HG02885 (cell line): ENCODE data around the gene NUMBL.
"Not testable (repeated sequence)": the region's sequence is repeated elsewhere in the genome, so short reads cannot be mapped to it uniquely, and the experiment has no call there.

Source experiments
- ATAC-seq: cut with Tn5 transposase; IDR thresholded peaks from one replicate; pipeline ENCODE4 v1.9.1; 2021; ENCODE audit warnings: mild to moderate bottlenecking; ENCODE audit not compliant: unreplicated experiment, poor library complexity

The NUMBL gene

DNA sequence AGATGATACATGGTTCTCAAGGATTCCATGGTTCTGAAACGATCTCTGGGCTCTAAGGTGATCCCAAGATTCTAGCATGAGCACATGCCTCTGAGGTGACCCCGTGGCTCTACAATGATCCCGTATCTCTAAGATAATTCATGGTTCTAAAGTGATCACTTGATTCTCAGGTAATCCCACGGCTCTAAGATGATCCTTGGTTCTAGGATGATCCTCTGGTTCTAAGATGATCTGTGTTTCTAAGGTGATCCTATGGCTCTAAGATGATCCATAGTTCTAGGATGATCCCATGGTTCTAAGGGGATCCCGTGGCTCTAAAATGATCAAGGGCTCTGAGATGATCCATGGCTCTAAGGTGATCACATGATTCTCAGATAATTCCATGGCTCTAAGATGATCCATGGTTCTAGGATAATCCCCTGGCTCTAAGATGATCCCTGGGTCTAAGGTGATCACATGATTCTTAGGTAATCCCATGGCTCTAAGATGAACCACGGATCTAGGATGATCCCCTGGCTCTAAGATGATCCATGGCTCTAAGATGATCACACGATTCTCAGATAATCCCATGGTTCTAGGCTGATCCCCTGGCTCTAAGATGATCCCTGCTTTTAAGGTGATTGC lies 21.3 kb downstream of the NUMBL start:
- ATAC-seq = no peak

DNA sequence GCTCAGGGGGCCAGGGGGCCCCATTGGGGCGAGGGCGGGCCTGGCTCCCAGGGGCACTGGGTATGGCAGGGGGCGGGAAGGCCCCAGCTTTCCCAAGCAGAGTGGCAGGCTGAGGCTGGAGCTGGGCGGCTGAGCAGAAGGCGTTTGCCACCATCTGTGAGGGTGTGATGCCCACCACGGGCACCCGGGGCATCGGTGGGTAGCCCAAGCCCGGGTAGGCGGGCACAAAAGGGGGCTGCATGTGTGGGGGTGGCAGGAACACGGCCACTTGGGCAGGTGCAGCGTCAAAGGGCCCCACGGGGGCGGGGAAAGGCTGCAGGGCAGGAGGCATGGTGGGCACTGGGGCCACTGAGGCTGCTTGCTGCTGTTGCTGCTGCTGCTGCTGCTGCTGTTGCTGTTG lies 22.8 kb downstream of the NUMBL start:
- ATAC-seq = no peak

DNA sequence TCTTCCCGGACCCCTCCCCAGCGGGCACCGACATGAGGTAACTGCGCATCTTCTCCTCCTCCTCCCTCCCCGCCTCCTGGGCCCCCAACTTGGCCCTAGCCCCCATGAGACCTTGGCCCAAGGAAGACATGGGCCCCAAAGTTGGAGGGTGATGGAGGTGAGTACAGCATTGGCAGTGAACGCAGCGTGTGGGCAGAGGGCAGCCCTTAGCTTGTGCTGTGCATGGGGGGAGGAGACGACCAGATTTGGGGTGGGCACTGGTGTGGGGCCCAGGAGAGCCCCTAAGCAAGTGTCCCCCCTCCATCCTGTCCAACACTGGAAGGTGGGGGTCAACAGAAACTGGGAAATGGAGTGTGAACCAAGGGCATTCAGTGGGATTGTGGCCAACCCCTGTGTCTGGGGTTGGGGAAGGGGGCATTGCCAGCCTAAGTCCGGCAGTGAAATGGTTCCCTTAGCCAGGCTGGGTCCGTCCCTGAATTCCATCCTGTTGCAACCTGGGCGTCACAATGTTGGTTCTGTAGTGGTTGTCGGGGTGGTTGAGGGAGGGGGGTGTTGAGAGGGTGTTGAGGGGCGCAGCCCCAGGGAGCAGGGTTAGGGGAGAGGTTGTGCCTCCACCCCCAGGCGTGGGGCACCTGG lies 23.5 kb downstream of the NUMBL start:
- no peak for ATAC-seq

DNA sequence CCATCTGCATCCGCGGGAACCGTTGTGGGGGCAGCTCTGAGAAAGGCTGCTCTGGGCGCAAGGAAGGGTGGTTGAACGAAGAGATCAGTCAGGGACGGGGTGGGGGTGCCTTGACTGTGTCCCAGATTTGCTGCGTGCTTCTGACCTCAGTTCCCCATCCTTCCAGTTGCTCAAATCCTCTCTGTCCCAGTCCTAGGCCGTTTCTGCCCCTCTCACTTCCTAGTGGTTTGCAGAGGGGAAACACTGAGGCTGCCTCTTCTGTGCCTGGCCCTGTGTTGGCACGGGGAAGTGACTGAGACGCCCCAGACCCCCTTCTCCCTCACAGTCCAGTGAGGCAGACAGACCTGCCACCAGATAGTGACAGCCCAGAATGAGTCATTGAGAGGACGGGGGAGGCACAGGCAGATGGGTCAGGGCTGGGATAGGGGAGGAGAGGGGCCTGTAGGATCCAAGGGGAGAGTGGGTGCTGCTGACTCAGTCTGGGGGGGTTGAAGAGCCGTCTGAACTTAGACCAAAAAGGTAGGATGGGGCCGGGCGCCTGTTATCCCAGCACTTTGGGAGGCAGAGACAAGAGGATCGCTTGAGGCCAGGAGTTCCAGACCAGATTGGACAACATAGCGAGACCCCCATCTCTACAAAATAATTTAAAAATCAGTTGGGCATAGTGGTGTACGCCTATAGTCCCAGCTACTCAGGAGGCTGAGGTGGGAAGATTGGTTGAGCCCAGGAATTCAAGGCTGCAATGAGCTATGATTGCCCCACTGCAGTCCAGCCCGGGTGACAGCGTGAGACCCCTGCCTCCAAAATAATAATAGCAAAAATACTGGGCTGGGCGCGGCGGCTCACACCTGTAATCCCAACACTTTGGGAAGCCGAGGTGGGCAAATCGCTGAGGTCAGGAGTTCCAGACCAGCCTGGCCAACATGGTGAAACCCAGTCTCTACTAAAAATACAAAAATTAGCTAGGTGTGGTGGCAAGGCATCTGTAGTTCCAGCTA lies 26.5 kb downstream of the NUMBL start:
- ATAC-seq = peak; percentile 6

DNA sequence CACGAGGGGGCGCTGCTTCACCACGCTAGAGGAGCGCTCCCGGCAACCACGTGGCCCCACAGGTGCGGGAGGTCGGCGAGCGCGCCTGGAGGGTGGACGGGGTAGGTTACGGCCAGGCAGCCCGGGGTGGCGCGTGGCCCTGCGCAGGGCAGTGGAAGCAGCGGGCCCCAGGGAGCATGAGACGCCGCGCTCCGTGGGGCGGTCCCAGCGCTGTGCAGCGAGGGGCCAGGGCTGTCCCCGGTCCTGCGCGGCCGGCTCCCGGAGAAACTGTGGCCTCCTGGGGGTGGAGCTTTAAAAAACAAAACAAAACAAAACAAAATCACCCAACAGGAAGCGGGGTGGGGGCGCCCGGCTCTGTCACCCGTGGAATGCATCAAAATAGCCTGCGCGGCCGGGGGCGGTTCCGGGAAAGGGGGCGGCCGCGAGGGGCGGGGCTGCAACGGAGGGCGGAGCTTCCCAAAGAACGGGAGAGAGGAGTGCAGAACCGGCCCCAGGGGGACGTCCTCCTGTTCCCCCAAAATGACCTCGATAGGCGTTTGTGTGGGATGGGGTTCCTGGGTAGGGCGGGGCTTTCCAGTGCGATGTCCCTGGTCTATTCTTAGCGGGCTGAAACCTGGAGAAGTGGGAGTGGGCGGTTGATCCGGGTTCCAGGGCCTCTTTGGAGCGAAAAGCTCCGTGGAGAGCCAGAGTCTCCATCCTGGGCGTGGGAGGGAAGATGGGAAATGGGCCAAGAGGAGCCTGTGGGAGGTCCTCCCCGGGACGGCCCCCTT lies 27.3 kb downstream of the NUMBL start:
- peak; percentile 81 for ATAC-seq

DNA sequence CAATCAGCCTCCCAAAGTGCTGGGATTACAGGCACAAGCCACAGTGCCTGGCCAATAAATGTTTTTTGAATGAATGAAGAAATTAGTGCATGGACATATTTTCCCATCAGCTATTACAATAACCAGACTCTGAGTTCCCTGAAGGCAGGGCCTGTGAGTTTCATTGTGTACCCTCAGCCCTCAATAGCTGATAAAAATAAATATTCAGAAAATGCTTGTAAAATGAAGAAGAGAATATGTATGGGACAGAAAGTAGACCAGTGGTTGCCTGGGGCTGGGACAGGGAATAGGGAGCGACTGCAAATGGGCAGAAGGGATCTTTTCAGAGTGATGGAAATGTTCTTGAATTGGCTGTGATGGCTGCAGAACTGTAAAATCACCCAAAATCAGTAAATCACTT lies 28.8 kb downstream of the NUMBL start:
- no peak for ATAC-seq

DNA sequence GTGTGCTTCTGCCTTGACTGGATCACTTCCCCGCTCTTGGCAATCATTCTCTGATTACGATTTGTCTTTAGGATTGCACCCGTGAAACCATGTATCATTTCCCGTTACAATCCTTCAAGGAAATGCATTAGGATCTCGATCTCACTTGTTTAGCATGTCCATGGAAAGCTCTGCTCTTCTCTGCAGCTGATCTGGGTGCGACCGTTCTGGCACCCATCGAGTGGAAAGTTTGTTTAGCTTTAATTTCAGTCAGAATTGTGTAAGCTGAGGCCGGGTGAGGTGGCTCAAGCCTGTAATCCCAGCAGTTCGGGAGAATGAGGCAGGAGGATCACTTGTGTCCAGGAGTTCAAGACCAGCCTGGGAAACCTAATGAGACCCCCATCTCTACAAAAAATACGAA lies 30.9 kb downstream of the NUMBL start:
- no peak for ATAC-seq

DNA sequence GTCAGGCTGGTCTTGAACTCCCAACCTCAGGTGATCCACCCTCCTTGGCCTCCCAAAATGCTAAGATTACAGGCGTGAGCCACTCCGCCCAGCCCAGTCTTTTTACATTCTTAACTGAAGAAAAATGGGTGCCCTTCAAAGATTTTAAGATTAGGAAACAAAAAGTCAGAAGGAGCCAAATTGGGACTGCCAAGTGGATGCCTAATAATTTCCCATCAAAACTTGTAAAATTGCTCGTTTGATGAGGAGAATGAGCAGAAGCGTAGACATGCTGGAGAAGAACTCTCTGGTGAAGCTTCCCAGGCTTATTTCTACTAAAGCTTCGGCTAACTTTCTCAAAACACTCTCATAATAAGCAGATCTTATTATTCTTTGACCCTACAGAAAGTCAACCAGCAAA lies 31.3 kb downstream of the NUMBL start:
- ATAC-seq = no peak

DNA sequence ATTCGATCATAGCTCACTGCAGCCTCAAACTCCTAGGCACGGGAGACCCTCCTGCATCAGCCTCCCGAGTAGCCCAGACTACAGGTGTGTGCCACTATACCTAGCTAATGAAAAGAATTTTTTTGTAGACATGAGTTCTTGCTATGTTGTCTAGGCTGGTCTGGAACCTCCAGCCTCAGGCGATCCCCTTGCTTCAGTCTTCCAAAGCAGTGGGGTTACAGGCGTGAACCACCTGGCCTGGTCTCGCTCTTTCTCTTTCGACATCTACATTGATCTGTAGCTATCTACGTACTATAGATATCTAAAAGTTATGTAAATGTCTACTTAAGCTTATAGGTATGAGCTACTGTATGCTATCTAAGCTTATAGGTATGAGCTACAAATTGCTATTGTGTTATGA lies 32.4 kb downstream of the NUMBL start:
- ATAC-seq = no peak

DNA sequence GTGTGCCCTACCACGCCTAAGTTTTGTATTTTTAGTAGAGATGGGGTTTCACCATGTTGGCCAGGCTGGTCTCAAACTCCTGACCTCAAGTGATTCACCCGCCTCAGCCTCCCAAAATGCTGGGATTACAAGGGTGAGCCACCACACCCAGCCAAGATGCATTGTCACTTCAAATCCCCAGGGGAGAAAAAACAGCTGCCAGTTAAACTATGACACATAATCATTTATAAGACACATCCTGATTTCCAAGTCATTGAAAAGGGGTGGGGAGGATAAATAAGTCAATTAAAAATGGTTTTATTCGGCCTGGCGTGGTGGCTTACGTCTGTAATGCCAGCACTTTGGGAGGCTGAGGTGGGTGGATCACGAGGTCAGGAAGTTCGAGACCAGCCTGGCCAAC lies 34.8 kb downstream of the NUMBL start:
- ATAC-seq = not testable (repeated sequence)

DNA sequence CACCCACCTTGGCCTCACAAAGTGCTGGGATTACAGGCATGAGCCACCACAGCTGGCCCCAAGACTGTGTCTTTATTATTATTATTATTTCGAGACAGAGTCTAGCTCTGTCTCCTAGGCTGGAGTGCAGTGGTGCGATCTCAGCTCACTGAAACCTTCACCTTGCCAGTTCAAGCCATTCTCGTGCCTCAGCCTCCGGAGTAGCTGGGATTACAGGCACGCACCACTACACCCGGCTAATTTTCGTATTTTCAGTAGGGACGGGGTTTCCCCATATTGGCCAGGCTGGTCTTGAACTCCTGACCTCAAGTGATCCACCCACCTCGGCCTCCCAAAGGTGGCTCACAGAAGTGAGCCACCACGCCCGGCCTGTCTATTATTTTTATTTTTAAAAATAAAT lies 38.1 kb downstream of the NUMBL start:
- ATAC-seq = not testable (repeated sequence)

DNA sequence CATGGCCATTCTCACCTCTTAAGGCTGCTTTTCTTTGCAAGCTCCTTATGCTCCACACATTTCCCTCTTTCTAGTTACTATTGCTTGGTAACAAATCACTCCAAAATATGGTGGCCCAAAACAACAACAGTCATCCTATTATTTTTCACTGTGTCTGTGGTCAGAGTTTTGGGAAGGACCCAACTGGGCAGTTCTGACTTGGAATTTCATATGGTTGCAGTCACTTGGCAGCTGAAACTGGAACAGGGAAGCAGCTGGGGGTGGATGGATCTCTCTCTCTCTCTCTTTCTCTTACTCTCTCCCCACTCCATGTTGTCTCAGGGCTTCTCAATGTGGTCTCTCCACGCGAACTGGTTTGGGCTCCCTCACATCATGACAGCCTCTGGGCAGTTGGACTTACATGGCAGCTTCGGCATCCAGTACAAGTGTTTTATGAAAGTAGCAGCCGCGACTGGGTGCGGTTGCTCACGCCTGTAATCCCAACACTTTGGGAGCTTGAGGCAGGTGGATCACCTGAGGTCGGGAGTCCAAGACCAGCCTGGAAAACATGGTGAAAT lies 39.6 kb downstream of the NUMBL start:
- ATAC-seq = no peak

DNA sequence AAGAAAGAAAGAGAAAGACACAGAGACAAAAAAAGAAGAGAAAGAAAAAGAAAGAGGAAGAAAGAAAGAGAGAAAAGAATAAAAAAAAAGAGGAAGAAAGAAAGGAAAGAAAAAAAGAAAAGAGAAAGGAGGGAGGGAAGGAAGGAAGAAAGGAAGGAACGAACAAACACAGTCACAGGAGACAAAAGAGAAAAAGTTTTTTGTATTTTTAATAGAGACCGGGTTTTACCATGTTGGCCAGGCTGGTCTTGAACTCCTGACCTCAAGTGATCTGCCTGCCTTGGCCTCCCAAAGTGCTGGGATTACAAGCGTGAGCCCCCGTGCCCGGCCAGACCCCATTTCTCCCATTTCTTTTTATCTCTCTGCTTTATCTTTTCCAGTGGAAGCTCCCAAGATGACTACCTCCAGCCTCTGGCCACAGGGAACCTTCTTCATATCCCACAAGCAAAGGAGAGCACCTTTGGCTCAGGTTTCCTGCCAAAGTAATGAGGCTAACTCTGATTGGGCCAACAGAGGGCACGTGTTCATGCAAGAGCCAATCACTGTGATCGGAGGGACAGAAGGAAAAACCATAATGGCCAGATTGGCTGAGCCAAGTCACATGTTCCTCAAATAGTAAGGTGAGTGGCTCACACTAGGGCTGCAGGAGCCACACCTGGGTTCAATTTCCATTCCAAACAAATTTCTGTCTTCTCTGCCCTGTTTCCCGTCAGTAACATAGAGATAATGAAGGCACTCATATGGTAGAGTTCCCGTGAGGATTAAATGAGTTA lies 40.4 kb downstream of the NUMBL start:
- ATAC-seq = not testable (repeated sequence)

DNA sequence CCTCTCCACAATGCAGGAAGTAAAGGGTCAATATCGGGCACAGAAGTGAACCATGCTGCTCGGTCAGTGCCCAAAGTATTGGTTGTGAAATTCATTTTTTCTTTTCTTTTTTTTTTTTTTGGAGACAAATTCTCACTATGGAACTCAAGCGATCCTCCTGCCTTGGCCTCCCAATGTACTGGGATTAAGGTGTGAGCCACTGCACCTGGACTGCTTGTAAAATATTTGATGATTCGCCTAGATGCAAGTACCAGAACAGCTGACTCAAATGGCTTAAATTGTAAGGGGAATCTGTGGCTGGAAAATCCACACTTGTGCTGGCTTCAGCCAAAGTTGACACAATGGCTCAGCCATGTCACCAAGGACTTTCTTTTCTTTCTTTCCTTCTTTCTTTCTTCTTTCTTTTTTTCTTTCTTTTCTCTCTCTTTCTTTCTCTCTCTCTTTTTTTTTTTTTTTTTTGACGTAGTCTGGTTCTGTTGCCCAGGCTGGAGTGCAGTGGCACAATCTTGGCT lies 43.7 kb downstream of the NUMBL start:
- no peak for ATAC-seq

DNA sequence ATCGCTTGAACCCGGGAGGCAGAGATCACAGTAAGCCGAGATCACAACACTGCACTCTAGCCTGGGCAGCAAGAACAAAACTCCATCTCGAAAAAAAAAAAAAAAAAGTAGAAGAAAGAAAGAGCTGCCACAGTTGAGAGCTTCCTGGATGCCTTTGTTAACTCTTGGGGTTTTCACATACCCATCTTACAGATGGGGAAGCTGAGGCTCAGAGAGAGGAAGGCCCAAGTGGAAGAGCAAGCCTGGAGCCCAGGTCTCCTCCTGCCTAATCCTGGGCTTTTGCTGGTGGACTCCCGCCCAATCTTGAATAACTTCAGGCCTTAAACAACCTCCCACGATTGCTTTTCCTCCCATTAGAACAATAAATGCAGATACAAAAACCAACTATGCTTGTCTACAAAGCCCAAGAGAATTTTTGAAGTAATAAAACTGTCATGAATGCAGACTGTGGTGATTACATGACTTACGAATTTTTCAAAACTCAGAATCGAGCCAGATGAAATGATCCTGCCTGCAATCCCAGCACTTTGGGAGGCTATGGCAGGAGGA lies 47.6 kb downstream of the NUMBL start:
- no peak for ATAC-seq

DNA sequence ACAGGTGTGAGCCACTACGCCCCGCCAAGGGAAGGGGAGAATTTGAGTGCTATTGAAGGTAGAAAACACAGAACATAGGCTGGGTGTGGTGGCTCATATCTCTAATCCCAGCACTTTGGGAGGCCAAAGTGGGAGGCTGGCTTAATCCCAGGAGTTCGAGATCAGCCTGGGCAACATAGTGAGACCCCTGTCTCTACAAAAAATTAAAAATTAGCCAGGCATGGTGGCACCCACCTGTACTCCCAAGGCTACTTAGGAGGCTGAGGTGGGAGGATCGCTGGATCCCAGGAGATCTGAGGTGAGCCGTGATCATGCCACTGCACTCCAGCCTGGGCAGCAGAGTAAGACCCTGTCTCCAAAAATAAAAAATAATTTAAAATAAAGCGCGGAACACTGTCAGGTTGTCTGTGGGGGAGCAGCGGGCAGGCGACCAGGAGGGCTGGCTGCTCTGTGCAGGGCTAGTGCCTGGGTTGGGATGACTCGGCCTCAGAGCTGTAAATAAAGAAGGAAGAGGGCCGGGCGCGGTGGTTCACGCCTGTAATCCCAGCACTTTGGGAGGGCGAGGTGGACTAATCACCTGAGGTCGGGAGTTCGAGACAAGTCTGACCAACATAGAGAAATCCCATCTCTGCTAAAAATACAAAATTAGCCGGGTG lies 48.3 kb downstream of the NUMBL start:
- no peak for ATAC-seq

DNA sequence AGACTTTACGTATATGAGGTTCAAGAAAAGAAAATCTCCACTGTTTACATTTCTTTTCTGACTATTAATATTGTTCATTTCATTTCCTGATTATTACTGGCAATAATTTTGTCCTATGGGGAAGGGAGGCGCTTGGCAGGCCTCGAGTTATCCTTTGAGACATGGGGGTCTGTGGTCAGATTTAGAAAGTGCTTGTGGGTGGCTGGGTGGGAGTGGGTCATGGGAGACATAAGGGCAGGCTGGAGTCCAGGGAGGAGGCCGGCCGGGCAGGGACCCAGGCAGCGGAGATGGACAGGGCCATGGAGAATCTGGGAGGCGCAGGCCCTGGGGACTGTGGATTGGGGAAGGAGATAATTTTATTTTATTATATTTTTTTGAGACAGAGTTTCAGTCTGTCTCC lies 49.2 kb downstream of the NUMBL start:
- ATAC-seq = no peak

DNA sequence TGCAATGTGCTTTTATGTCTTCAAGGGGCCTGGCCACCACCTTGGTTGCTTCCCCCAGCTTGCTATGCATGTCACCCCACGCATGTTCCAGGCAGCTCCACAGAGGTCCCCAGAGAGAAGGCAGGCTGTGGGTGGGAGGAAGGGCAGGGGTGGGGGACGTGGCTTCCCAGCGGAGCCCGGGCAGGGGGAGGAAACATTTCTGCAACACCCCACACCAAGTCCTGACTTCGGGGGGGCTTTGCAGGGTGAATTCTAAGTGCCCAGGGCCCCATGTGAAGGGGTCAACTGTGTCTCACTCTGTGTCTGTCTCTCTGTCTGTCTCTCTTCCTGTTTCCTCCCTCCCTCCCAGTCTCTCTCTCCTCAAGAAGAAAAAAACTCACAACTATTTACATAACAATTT lies 49.7 kb downstream of the NUMBL start:
- no peak for ATAC-seq

DNA sequence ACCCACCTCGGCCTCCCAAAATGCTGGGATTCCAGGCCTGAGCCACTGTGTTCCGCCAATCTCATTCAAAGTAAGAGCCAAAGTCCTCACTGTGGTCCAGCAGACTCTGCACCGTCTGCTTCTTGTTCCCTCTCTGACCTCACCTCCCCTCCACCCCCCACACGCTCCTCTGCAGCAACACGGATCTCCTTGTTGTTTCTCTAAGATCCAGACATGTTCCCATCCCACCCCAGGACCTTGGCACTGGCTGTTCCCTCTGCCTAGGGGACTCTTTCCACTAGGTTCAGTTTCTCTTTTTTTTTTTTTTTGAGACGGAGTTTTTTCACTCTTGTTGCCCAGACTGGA lies 50.8 kb downstream of the NUMBL start:
- ATAC-seq = no peak
